Measurements from ENCODE around the gene PTBP3.
"Not testable (repeated sequence)": the region's sequence is repeated elsewhere in the genome, so short reads cannot be mapped to it uniquely, and the experiment has no call there.

PTBP3 gene

GRCh38 chr9:112203536-112203935, 129.9 kb downstream of the PTBP3 start:
- no peak for DNase-seq (ENCODE audit: low spot score)

- DNase-seq (ENCODE audit: low spot score) = no peak
Measured at GRCh38 chr9:112200711-112201110, 132.7 kb downstream of the PTBP3 start.

- DNase-seq (ENCODE audit: low spot score) = no peak
Measured at GRCh38 chr9:112198646-112199045, 134.8 kb downstream of the PTBP3 start.

GRCh38 chr9:112194969-112195431, 138.4 kb downstream of the PTBP3 start:
- peak; percentile 5 for DNase-seq (ENCODE audit: low spot score)

- no peak for DNase-seq (ENCODE audit: low spot score)
Measured at GRCh38 chr9:112193572-112194288, 139.7 kb downstream of the PTBP3 start.

GRCh38 chr9:112190320-112190719, 143.1 kb downstream of the PTBP3 start:
- DNase-seq (ENCODE audit: low spot score) = not testable (repeated sequence)

- DNase-seq (ENCODE audit: low spot score) = no peak
Measured at GRCh38 chr9:112188884-112189283, 144.5 kb downstream of the PTBP3 start.

GRCh38 chr9:112187404-112187803, 146.0 kb downstream of the PTBP3 start:
- DNase-seq (ENCODE audit: low spot score) = no peak

- no peak for DNase-seq (ENCODE audit: low spot score)
Measured at GRCh38 chr9:112186695-112187094, 146.7 kb downstream of the PTBP3 start.

- DNase-seq (ENCODE audit: low spot score) = no peak
Measured at GRCh38 chr9:112184946-112185345, 148.5 kb downstream of the PTBP3 start.

GRCh38 chr9:112184221-112184620, 149.2 kb downstream of the PTBP3 start:
- no peak for DNase-seq (ENCODE audit: low spot score)

- DNase-seq (ENCODE audit: low spot score) = no peak
Measured at GRCh38 chr9:112180387-112180881, 153.0 kb downstream of the PTBP3 start.

- DNase-seq (ENCODE audit: low spot score) = no peak
Measured at GRCh38 chr9:112179816-112180215, 153.6 kb downstream of the PTBP3 start.

GRCh38 chr9:112176524-112176923, 156.9 kb downstream of the PTBP3 start:
- no peak for DNase-seq (ENCODE audit: low spot score)

- no peak for DNase-seq (ENCODE audit: low spot score)
Measured at GRCh38 chr9:112175796-112176315, 157.6 kb downstream of the PTBP3 start.

- DNase-seq (ENCODE audit: low spot score) = no peak
Measured at GRCh38 chr9:112174965-112175795, 158.2 kb downstream of the PTBP3 start, which contains the start of gene SUSD1. Gene SUSD1, minus strand, starts transcription at chr9:112175297. Its CDS starts 62 bp downstream, at chr9:112175235.

- no peak for DNase-seq (ENCODE audit: low spot score)
Measured at GRCh38 chr9:112174222-112174964, 159.0 kb downstream of the PTBP3 start.

GRCh38 chr9:112173489-112174221, 159.8 kb downstream of the PTBP3 start:
- no peak for DNase-seq (ENCODE audit: low spot score)

GRCh38 chr9:112170968-112171367, 162.5 kb downstream of the PTBP3 start:
- no peak for DNase-seq (ENCODE audit: low spot score)

- no peak for DNase-seq (ENCODE audit: low spot score)
Measured at GRCh38 chr9:112170235-112170634, 163.2 kb downstream of the PTBP3 start.

- DNase-seq (ENCODE audit: low spot score) = no peak
Measured at GRCh38 chr9:112169368-112169767, 164.1 kb downstream of the PTBP3 start.
